Fibroblast of villous mesenchyme (primary cell): Measurements from ENCODE around the gene TBC1D22A. TPM values are rescaled to one million over a fixed set of nuclear protein-coding genes. Genes with fewer than 3 reads are reported as not detected.

ENCODE experiments used
- DNase-seq: peaks from one replicate; pipeline ENCODE4 v3.0.0-alpha.2; 2010; ENCODE audit warnings: low read depth
- H3K4me3 ChIP-seq: 2 replicates; pipeline ENCODE4 v1.5.1; 2011; ENCODE audit warnings: low read depth, mild to moderate bottlenecking, low read length
- total RNA-seq: library from RNA; depleted of rRNA; stranded (reverse); fragments of >200 nt; gene quantifications from 2 replicates; pipeline ENCODE4 v1.2.3, GENCODE V29; 2012
- TF ChIP-seq, protein P1 (sequence below): IDR thresholded peaks from 2 replicates; pipeline ENCODE4 v1.5.1; 2012; ENCODE audit warnings: low read depth, mild to moderate bottlenecking, low read length; ENCODE audit not compliant: insufficient read depth

Gene TBC1D22A
- total RNA-seq, 1 donor: 12.5 TPM

DNA sequence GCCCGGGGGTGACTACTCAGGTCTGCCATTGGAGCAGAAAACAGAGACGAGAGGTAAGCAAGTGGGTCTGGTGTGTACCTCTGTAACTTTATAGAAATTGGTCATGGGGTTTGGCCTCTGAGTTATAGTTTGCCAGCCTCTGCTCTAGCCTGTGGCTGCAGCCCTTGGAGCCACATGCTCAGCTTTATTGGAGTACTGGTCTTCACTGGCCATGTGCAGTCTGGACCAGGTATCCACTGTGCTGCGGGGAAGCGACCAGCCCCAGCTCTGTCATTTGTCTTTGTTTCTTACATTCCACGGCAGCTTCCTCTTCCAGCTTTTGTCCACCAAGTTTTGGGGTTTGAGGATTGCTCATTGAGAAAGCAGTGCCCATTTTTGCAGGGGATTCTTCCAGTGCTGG is 453.4 kb downstream of the TBC1D22A start:
- DNase-seq: no peak
- TF ChIP-seq, protein P1, sequence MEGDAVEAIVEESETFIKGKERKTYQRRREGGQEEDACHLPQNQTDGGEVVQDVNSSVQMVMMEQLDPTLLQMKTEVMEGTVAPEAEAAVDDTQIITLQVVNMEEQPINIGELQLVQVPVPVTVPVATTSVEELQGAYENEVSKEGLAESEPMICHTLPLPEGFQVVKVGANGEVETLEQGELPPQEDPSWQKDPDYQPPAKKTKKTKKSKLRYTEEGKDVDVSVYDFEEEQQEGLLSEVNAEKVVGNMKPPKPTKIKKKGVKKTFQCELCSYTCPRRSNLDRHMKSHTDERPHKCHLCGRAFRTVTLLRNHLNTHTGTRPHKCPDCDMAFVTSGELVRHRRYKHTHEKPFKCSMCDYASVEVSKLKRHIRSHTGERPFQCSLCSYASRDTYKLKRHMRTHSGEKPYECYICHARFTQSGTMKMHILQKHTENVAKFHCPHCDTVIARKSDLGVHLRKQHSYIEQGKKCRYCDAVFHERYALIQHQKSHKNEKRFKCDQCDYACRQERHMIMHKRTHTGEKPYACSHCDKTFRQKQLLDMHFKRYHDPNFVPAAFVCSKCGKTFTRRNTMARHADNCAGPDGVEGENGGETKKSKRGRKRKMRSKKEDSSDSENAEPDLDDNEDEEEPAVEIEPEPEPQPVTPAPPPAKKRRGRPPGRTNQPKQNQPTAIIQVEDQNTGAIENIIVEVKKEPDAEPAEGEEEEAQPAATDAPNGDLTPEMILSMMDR: no peak
- H3K4me3 ChIP-seq: no peak overlapping the region

DNA sequence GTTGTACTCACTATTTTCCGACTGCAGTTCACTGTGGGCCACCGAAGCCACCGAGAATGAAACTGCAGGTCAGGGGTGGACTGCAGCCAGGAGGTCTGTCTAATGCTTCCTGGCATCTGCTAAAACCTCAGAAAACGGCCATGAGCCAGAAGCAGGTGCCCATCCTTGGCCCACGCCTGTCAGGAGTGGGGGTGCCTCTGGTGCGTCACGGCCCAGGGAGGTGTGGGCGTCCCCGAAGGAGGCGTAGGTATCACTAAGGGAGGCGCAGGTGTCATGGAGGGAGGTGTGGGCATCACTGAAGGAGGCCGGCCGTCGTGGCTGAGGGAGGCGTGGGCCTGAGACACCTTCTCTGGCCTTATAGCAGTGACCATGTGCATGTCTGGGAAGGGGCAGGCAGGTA is 456.2 kb downstream of the TBC1D22A start:
- DNase-seq: no peak
- no peak overlapping the region for H3K4me3 ChIP-seq
- TF ChIP-seq, protein P1: no peak

DNA sequence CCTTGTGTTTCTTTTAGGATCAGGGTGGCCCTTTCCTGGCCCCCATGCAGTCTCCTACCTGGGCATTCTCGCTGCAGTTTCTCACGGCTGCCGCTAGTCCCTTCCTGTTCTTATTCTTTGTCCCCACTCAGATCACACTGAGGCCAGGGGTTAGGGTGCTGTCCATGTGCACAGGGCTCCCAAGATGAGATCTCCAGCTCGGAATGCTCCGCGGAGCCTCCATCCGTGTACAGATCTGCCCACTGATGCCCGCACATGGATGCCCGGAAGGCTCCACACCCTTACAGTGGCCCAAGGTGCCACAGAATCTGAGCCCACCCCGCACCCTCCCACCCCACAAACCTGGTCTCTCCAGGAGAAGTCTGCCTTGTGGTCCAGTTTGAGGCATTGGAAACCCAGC is 457.3 kb downstream of the TBC1D22A start:
- TF ChIP-seq, protein P1: no peak
- H3K4me3 ChIP-seq: no peak overlapping the region
- DNase-seq: no peak

DNA sequence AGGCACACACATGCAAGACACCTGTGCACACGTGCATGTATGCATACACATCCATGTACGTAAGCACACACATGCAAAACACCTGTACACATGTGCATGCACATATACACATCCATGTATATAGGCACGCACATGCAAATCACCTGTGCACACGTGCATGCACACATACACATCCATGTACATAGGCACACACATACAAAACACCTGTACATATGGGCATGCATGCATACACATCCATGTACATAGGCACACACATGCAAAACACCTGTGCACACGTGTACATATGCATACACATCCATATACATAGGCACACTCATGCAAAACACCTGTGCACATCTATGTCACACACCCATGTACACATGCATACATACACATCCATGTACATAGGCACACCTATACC is 458.3 kb downstream of the TBC1D22A start:
- no peak overlapping the region for H3K4me3 ChIP-seq
- TF ChIP-seq, protein P1: no peak
- DNase-seq: no peak

DNA sequence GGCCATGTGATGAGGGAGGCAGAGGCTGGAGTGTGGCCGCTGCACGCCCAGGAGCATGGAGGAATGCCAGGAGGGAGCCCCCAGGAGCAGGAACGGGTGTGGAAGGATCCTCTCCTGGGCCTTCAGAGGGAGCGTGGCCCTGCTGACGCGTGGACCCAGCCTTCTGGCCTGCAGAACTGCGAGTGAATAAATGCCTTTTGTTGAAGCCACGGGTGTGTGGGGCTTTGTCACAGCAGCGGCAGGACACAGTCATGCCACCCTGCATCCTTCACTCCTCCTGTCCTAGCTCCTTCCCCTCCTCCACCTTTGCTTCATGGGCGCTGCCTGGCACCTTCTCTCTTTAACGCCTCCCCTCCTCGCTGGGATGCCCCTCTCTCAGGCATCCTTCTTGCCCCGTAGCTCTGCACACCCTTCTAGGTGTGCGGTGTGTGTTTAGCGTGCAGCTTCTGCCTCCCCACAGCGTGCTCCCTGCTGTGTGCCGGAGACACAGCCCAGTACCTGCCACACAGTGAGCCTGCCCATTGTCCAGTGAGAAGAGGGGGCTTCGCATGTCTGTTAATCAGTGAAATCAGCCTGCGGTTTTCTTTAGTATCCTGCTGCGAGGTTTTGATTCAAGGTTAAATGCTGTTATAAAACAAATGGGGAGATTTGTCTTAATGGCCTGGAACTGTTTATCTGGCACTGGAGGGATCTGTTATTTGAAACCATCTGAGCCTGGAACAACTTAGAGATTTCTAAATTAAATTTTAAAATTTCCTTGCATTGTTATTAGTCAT is 459.6 kb downstream of the TBC1D22A start:
- H3K4me3 ChIP-seq: no peak overlapping the region
- TF ChIP-seq, protein P1: no peak

More for the DNA sequence above, 459.6 kb downstream of the TBC1D22A start:
- no peak for DNase-seq

Other genes with a start within 250 kb of the TBC1D22A start
- gene CELSR1, start 225.0 kb upstream of the TBC1D22A start, total RNA-seq: 0.64 and 1.7 TPM in 2 replicates
- gene GRAMD4, start 142.3 kb upstream of the TBC1D22A start, total RNA-seq: 8.7 and 18.1 TPM in 2 replicates
- gene CERK, start 24.4 kb upstream of the TBC1D22A start, total RNA-seq: 37.7 and 38.9 TPM in 2 replicates